GM19324 (cell line): ENCODE measurements around the gene AUH.

Experiments
- ATAC-seq: cut with Tn5 transposase; IDR thresholded peaks from one replicate; pipeline ENCODE4 v1.9.1; 2021; ENCODE audit warnings: mild to moderate bottlenecking, moderate library complexity; ENCODE audit not compliant: unreplicated experiment, low FRiP score

AUH gene

GRCh38 chr9:91193658-91194391, 167.9 kb downstream of the AUH start:
- ATAC-seq: peak; percentile 61

- ATAC-seq: peak; percentile 25
Measured at GRCh38 chr9:91193087-91193657, 168.5 kb downstream of the AUH start.

- no peak for ATAC-seq
Measured at GRCh38 chr9:91192381-91193086, 169.2 kb downstream of the AUH start.

GRCh38 chr9:91191411-91192380, 170.0 kb downstream of the AUH start:
- ATAC-seq: no peak

- no peak for ATAC-seq
Measured at GRCh38 chr9:91190062-91190461, 171.7 kb downstream of the AUH start.

GRCh38 chr9:91188719-91189590, 172.8 kb downstream of the AUH start:
- no peak for ATAC-seq

- ATAC-seq: no peak
Measured at GRCh38 chr9:91187965-91188344, 173.8 kb downstream of the AUH start.

- no peak for ATAC-seq
Measured at GRCh38 chr9:91187311-91187964, 174.3 kb downstream of the AUH start.

GRCh38 chr9:91186632-91187108, 175.0 kb downstream of the AUH start:
- no peak for ATAC-seq

GRCh38 chr9:91185193-91185886, 176.4 kb downstream of the AUH start:
- no peak for ATAC-seq

GRCh38 chr9:91182429-91183225, 179.1 kb downstream of the AUH start:
- no peak for ATAC-seq

- no peak for ATAC-seq
Measured at GRCh38 chr9:91181541-91181940, 180.2 kb downstream of the AUH start.

GRCh38 chr9:91180930-91181268, 180.8 kb downstream of the AUH start:
- ATAC-seq: no peak

GRCh38 chr9:91180240-91180929, 181.3 kb downstream of the AUH start:
- no peak for ATAC-seq

GRCh38 chr9:91179237-91180138, 182.2 kb downstream of the AUH start:
- no peak for ATAC-seq
